Esophagus muscularis mucosa (tissue), 3 donors: ENCODE data around the gene TIMP2.

ENCODE experiments used
- CTCF ChIP-seq, 3 experiments: fragments of 200-600 bp in 2 of 3; fragments of 450-650 bp in 1 of 3; sonication (generic) in 2 of 3; IDR thresholded peaks; one replicate each; pipeline ENCODE4 v1.5.1; 2017 to 2019; ENCODE audit warnings: antibody characterized with exemption in 3 of 3, mild to moderate bottlenecking in 2 of 3, moderate library complexity in 1 of 3
- POLR2AphosphoS5 ChIP-seq, 2 donors: sonication (generic); formaldehyde crosslinking; IDR thresholded peaks; one replicate each; pipeline ENCODE4 v1.6.1; 2017; ENCODE audit warnings: antibody characterized with exemption in 2 of 2

- TF ChIP-seq CTCF (IDR thresholded peaks at IDR 0.05) (no peak), POLR2AphosphoS5 (IDR thresholded peaks at IDR 0.05) (peak; percentile 51 to 65)
These were observed 9.1 kb downstream of the TIMP2 start for GRCh38 chr17:78915872-78916632.
